ENCODE results near the gene CWC15. TPM values are rescaled to one million over a fixed set of nuclear protein-coding genes. Genes with fewer than 3 reads are reported as not detected.

Gene CWC15
- total and polyA plus RNA-seq, 10 of the 15 experiments (the other 5 are each of a cell fraction or from before 2014, with no cell fraction given): 43.3 to 142 (median 75.1) TPM

DNA sequence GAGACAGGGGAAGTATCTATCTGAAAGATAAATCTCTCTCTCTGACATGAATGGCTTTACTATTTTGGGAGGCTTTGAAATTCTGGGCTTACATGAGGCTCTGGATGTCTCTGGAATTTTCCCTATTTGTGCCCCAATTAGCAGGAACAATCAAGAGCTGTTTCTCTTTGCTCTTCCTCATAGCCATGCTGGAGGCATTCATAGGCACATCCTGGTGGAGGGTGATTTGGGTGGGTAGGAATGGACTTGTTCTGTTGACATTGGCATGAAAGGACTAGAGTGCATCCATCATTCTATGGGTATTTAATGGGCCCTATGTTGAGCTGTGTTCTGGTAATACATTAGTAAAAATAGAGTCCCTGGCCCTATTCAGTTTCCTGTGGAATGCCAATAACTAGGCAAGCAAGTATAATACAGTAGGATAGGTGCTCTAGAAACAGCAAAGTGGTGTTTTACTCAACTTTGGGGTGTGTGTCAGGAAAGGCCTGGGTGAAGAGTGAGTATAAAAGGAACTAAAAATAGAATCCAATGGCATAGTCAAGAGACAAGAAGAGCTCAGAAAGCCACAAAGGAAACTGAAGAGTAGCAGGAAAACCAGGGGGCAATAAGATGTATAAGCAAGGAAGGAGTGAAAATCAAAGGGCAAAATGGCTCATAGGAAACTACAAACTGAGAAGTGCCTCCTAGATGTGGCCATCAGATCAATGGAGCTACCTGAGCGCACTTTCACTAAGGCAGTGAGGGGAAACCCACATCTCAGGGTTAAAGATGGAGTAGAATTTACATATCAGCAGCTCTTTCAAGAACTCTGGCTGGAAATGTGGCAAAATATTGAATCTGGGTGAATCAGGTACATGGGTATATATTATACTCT, 45.0 kb downstream of the CWC15 start:
- FAIRE-seq (no peak), DNase-seq (ENCODE audit: low read depth, low spot score) (no peak), ATAC-seq (no peak)
- Histone ChIP-seq H3K4me2 (ENCODE audit: control insufficient read depth, insufficient read depth) (no peak overlapping the region), H3K27me3 (replicated peaks in 1 of 2; ENCODE audit: control insufficient read depth in 2 of 2, insufficient read depth in 2 of 2, low read length in 1 of 2) (no peaks in the 10 kb centered on the region; a peak in 1 of 4 replicates), H3K36me3 (ENCODE audit: control insufficient read depth in 2 of 2, insufficient read depth in 2 of 2, low read length in 1 of 2) (no peaks in the 10 kb centered on the region), H3K79me2 (ENCODE audit: control insufficient read depth, insufficient read depth, low read length) (no peaks in the 10 kb centered on the region), H3K27ac (ENCODE audit: control insufficient read depth, insufficient read depth) (no peak overlapping the region), H2AFZ (ENCODE audit: control insufficient read depth, low read depth, low read length) (no peak overlapping the region), H4K20me1 (ENCODE audit: control insufficient read depth, insufficient read depth) (no peaks in the 10 kb centered on the region), H3K4me1 (ENCODE audit: control insufficient read depth, insufficient read depth, low read length) (no peaks in the 10 kb centered on the region), H3K9me3 (replicated peaks; ENCODE audit: control insufficient read depth, insufficient read depth, low read length) (no peaks in the 10 kb centered on the region; the same call in 1 of the 3 replicates), H3K9ac (ENCODE audit: control insufficient read depth, insufficient read depth, low read length) (no peak overlapping the region), H3K4me3 (no peak overlapping the region)
- no peak for TF ChIP-seq NR2C2 (IDR thresholded peaks at IDR 0.05; ENCODE audit: borderline replicate concordance, control insufficient read depth, insufficient read length, low read depth)
- TF ChIP-seq NRF1 (conservative IDR thresholded peaks at IDR 0.05; ENCODE audit: low read depth, low read length): no peak
- in situ Hi-C loops (cut with MboI) (no loop called here), intact Hi-C loops (cut with micrococcal nuclease; ENCODE audit: unreplicated experiment) (no loop called here)
- no TSS peak for BruUV-seq (replicated peaks)
- 0% methylated on average over 1 of the region's 1 CpG for WGBS (ENCODE audit: insufficient coverage, insufficient replicate concordance, low lambda C conversion rate, missing lambda C conversion rate)
- ChIA-PET CTCF (interaction anchor here (1.0 kb wide), 1 partner anchor 40 kb away, joined by 3 read pairs; no protein-coding TSS in a partner anchor), RAD21 (ENCODE audit: unreplicated experiment) (no interaction called here), SMC1A (ENCODE audit: uncharacterized antibody, unreplicated experiment) (interaction anchor here (0.6 to 1.2 kb wide), 2 partner anchors 141 to 619 kb away, joined by 3 to 4 read pairs; no protein-coding TSS in a partner anchor), POLR2A (no interaction called here)

GRCh38 chr11:94926698-94927237, 46.6 kb downstream of the CWC15 start:
- FAIRE-seq (no peak), DNase-seq (ENCODE audit: low read depth, low spot score) (no peak), ATAC-seq (no peak)
- Histone ChIP-seq H3K27me3 (replicated peaks in 1 of 2; ENCODE audit: control insufficient read depth in 2 of 2, insufficient read depth in 2 of 2, low read length in 1 of 2) (no peaks in the 10 kb centered on the region; a peak in 1 of 4 replicates), H3K4me2 (ENCODE audit: control insufficient read depth, insufficient read depth) (no peak overlapping the region), H3K4me1 (ENCODE audit: control insufficient read depth, insufficient read depth, low read length) (no peaks in the 10 kb centered on the region), H3K4me3 (no peak overlapping the region), H3K9me3 (replicated peaks; ENCODE audit: control insufficient read depth, insufficient read depth, low read length) (no peaks in the 10 kb centered on the region; the same call in 1 of the 3 replicates), H2AFZ (ENCODE audit: control insufficient read depth, low read depth, low read length) (no peak overlapping the region), H3K9ac (ENCODE audit: control insufficient read depth, insufficient read depth, low read length) (no peak overlapping the region), H3K36me3 (ENCODE audit: control insufficient read depth in 2 of 2, insufficient read depth in 2 of 2, low read length in 1 of 2) (no peaks in the 10 kb centered on the region), H4K20me1 (ENCODE audit: control insufficient read depth, insufficient read depth) (no peaks in the 10 kb centered on the region), H3K79me2 (ENCODE audit: control insufficient read depth, insufficient read depth, low read length) (no peaks in the 10 kb centered on the region), H3K27ac (ENCODE audit: control insufficient read depth, insufficient read depth) (no peak overlapping the region)
- RAD21 ChIA-PET (ENCODE audit: unreplicated experiment): no interaction called here
- TF ChIP-seq RB1 (IDR thresholded peaks at IDR 0.05; ENCODE audit: borderline replicate concordance) (no peak), ETV6 (conservative IDR thresholded peaks at IDR 0.05 in 1 of 2, IDR thresholded peaks at IDR 0.05 in 1 of 2; ENCODE audit: borderline replicate concordance in 1 of 2, low read depth in 1 of 2) (no peak), RELA (IDR thresholded peaks at IDR 0.05; ENCODE audit: borderline replicate concordance, partially characterized antibody) (no peak), SREBF1 (IDR thresholded peaks at IDR 0.05; ENCODE audit: low read length) (no peak), PAX5 (IDR thresholded peaks at IDR 0.05; ENCODE audit: borderline replicate concordance, low read depth, low read length) (no peak), ESRRA (IDR thresholded peaks at IDR 0.05; ENCODE audit: low read length) (no peak), HDGF (IDR thresholded peaks at IDR 0.05) (no peak), NRF1 (conservative IDR thresholded peaks at IDR 0.05; ENCODE audit: low read depth, low read length) (no peak), CEBPB (IDR thresholded peaks at IDR 0.05; ENCODE audit: borderline replicate concordance in 1 of 2, low read depth in 2 of 2, low read length in 2 of 2) (no peak), PKNOX1 (IDR thresholded peaks at IDR 0.05) (no peak)
- CTCF ChIA-PET: no interaction called here
- SMC1A ChIA-PET (ENCODE audit: uncharacterized antibody, unreplicated experiment): no interaction called here
- intact Hi-C loops (cut with micrococcal nuclease; ENCODE audit: unreplicated experiment) (no loop called here), in situ Hi-C loops (cut with MboI) (no loop called here)
- BruUV-seq (replicated peaks): no TSS peak
- 35% methylated on average over 6 of the region's 6 CpGs for WGBS (ENCODE audit: insufficient coverage, insufficient replicate concordance, low lambda C conversion rate, missing lambda C conversion rate)
- POLR2A ChIA-PET: no interaction called here
